Breast epithelium (tissue), 3 donors: ENCODE results near the gene ZNF618.

Experiments
- CTCF ChIP-seq, 3 donors: fragments of 450-650 bp; IDR thresholded peaks; one replicate each; pipeline ENCODE4 v1.5.1; 2016 to 2017; ENCODE audit warnings: antibody characterized with exemption in 3 of 3, mild to moderate bottlenecking in 3 of 3, moderate library complexity in 3 of 3
- POLR2A ChIP-seq: fragments of 450-650 bp; IDR thresholded peaks from one replicate; pipeline ENCODE4 v1.6.1; 2016; ENCODE audit warnings: antibody characterized with exemption, mild to moderate bottlenecking, moderate library complexity

DNA sequence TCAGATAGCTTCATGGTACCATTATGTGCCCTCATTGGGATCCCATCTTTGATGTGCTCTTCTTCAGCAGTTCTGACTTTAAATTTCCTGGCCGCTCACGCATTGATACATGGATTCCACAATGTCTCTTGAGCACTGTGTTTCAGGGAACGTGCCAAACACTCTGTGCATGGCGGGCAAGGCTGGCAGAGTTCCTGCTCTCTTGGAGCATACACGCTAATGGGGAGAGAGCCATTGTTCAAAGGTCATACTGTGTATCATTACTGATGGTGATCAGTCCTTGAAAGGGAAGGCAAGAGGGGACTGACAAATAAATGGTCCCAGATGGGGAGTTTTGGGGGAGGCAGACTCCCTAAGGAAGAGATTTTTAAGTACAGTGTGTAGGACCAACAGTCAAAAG, 149.7 kb downstream of the ZNF618 start:
- no peak for TF ChIP-seq CTCF (IDR thresholded peaks at IDR 0.05)
- TF ChIP-seq POLR2A: no peak
